ENCODE results near the gene GPR32. TPM values are rescaled to one million over a fixed set of nuclear protein-coding genes. Genes with fewer than 3 reads are reported as not detected.
"Not testable (repeated sequence)": the region's sequence is repeated elsewhere in the genome, so short reads cannot be mapped to it uniquely, and the experiment has no call there.

Gene GPR32
- total and polyA plus RNA-seq, 2 experiments from 2014 or later, result not detected

DNA sequence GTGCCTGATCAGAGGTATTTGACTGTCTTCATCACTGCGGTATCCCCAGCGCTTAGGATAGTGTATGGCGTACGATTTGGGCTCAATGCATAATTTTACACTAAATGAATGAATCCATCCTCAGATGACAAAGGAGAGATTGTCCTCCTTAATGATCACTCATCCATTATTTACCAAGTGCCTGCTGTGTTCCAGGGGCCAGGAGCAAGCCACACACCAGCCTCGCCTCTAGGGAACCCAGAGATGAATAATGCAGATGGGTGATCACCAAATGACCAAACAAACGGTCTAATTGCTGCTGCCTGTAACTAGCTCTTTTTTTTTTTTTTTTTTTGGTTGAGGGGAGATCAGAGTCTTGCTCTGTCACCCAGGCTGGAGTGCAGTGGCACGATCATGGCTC, 5.9 kb upstream of the GPR32 start:
- H3K4me1 ChIP-seq (ENCODE audit: insufficient read depth), result no peaks in the 10 kb centered on the region
- H3K27me3 ChIP-seq (replicated peaks; ENCODE audit: insufficient read depth), result no peaks in the 10 kb centered on the region; the same call in 1 of the 2 replicates
- no peak overlapping the region for H2AFZ ChIP-seq
- no peaks in the 10 kb centered on the region for H4K20me1 ChIP-seq (ENCODE audit: insufficient read depth)
- in situ Hi-C loops (cut with MboI), result no loop called here
- no peak overlapping the region for H3K4me3 ChIP-seq
- no peak overlapping the region for H3K9ac ChIP-seq
- TF ChIP-seq EZH2phosphoT487 (IDR thresholded peaks at IDR 0.05; ENCODE audit: insufficient read depth, low read depth) (no peak), EZH2 (IDR thresholded peaks at IDR 0.05; ENCODE audit: insufficient read depth, poor library complexity, severe bottlenecking) (no peak)
- H3K79me2 ChIP-seq (ENCODE audit: insufficient read depth), result no peaks in the 10 kb centered on the region
- no peak for DNase-seq
- H3F3A ChIP-seq (ENCODE audit: insufficient read depth), result no peaks in the 10 kb centered on the region
- H3K9me3 ChIP-seq (ENCODE audit: low read depth), result no peaks in the 10 kb centered on the region
- no peaks in the 10 kb centered on the region for H3K9me2 ChIP-seq (ENCODE audit: insufficient read depth)
- H3K27ac ChIP-seq, result no peak overlapping the region
- 54 to 56% methylated on average over 7 of the region's 7 CpGs for WGBS, 2 experiments (ENCODE audit: low coverage in 1 of 2, low lambda C conversion rate in 2 of 2, missing lambda C conversion rate in 2 of 2)
- H3K4me2 ChIP-seq (ENCODE audit: unreplicated experiment), result no peak overlapping the region
- H3K36me3 ChIP-seq (ENCODE audit: low read depth), result no peaks in the 10 kb centered on the region

GRCh38 chr19:50766746-50767145, 3.5 kb upstream of the GPR32 start:
- H2AFZ ChIP-seq; H3K27me3 ChIP-seq (replicated peaks; ENCODE audit: insufficient read depth); H3F3A ChIP-seq (ENCODE audit: insufficient read depth); H3K4me1 ChIP-seq (ENCODE audit: insufficient read depth); H3K4me2 ChIP-seq (ENCODE audit: unreplicated experiment); H3K79me2 ChIP-seq (ENCODE audit: insufficient read depth); H4K20me1 ChIP-seq (ENCODE audit: insufficient read depth); H3K27ac ChIP-seq; H3K4me3 ChIP-seq; H3K9me3 ChIP-seq (ENCODE audit: low read depth); H3K9me2 ChIP-seq (ENCODE audit: insufficient read depth); in situ Hi-C loops (cut with MboI); H3K36me3 ChIP-seq (ENCODE audit: low read depth); H3K9ac ChIP-seq; DNase-seq: not testable (repeated sequence)
- WGBS, 2 experiments (ENCODE audit: low coverage in 1 of 2, low lambda C conversion rate in 2 of 2, missing lambda C conversion rate in 2 of 2), result 45 to 52% methylated on average over 10 to 12 of the region's 12 CpGs

DNA sequence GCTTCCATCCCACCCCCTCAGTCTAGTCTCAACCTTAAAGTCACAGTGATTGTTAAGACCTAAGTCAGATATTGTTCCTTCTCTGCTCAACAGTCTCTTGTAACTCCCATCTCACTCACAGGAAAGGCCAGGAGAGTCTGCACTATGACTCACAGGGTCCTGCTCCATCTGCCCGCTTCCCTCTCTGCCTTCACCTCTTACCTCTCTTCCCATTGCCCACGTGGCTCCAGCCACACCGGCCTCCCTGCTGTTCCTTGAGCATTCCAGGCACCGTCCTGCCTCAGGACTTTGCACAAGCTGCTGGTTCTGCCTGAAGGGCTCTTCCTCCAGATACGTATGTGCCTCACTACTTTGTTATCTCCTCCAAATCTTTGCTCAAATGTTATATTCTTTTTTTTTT, 3.0 kb upstream of the GPR32 start:
- H4K20me1 ChIP-seq (ENCODE audit: insufficient read depth); H3K4me3 ChIP-seq; H3K79me2 ChIP-seq (ENCODE audit: insufficient read depth); H2AFZ ChIP-seq; H3K9me2 ChIP-seq (ENCODE audit: insufficient read depth); H3K36me3 ChIP-seq (ENCODE audit: low read depth); H3F3A ChIP-seq (ENCODE audit: insufficient read depth); H3K9ac ChIP-seq; H3K9me3 ChIP-seq (ENCODE audit: low read depth); H3K4me1 ChIP-seq (ENCODE audit: insufficient read depth); H3K4me2 ChIP-seq (ENCODE audit: unreplicated experiment); H3K27ac ChIP-seq; in situ Hi-C loops (cut with MboI); DNase-seq; H3K27me3 ChIP-seq (replicated peaks; ENCODE audit: insufficient read depth): not testable (repeated sequence)
- 7 to 20% methylated on average over 5 of the region's 5 CpGs for WGBS, 2 experiments (ENCODE audit: low coverage in 1 of 2, low lambda C conversion rate in 2 of 2, missing lambda C conversion rate in 2 of 2)

GRCh38 chr19:50768277-50768676, 2.0 kb upstream of the GPR32 start:
- Histone ChIP-seq H3K36me3 (ENCODE audit: low read depth) (no peaks in the 10 kb centered on the region), H3F3A (ENCODE audit: insufficient read depth) (no peaks in the 10 kb centered on the region), H2AFZ (no peak overlapping the region), H3K9ac (no peak overlapping the region), H4K20me1 (ENCODE audit: insufficient read depth) (no peaks in the 10 kb centered on the region), H3K27ac (no peak overlapping the region), H3K79me2 (ENCODE audit: insufficient read depth) (no peaks in the 10 kb centered on the region), H3K9me2 (ENCODE audit: insufficient read depth) (no peaks in the 10 kb centered on the region), H3K27me3 (replicated peaks; ENCODE audit: insufficient read depth) (no peaks in the 10 kb centered on the region; the same call in 1 of the 2 replicates), H3K4me1 (ENCODE audit: insufficient read depth) (no peaks in the 10 kb centered on the region), H3K4me3 (no peak overlapping the region), H3K9me3 (ENCODE audit: low read depth) (no peaks in the 10 kb centered on the region), H3K4me2 (ENCODE audit: unreplicated experiment) (no peak overlapping the region)
- in situ Hi-C loops (cut with MboI), result no loop called here
- DNase-seq, result no peak
- TF ChIP-seq EZH2 (IDR thresholded peaks at IDR 0.05; ENCODE audit: insufficient read depth, poor library complexity, severe bottlenecking), result no peak
- TF ChIP-seq EZH2phosphoT487 (IDR thresholded peaks at IDR 0.05; ENCODE audit: insufficient read depth, low read depth), result no peak
- WGBS, 2 experiments (ENCODE audit: low coverage in 1 of 2, low lambda C conversion rate in 2 of 2, missing lambda C conversion rate in 2 of 2), result 40 to 49% methylated on average over 5 of the region's 5 CpGs

GRCh38 chr19:50770888-50771287, 624 bp downstream of the GPR32 start:
- no peaks in the 10 kb centered on the region for H3F3A ChIP-seq (ENCODE audit: insufficient read depth)
- H3K79me2 ChIP-seq (ENCODE audit: insufficient read depth), result no peaks in the 10 kb centered on the region
- H3K4me1 ChIP-seq (ENCODE audit: insufficient read depth), result no peaks in the 10 kb centered on the region
- no peaks in the 10 kb centered on the region for H3K9me3 ChIP-seq (ENCODE audit: low read depth)
- H3K27me3 ChIP-seq (replicated peaks; ENCODE audit: insufficient read depth), result peaks cover 6% of the 10 kb centered on the region
- no peak for DNase-seq
- no peak overlapping the region for H2AFZ ChIP-seq
- H3K27ac ChIP-seq, result no peak overlapping the region
- in situ Hi-C loops (cut with MboI), result no loop called here
- H4K20me1 ChIP-seq (ENCODE audit: insufficient read depth), result no peaks in the 10 kb centered on the region
- no peak for TF ChIP-seq EZH2phosphoT487 (IDR thresholded peaks at IDR 0.05; ENCODE audit: insufficient read depth, low read depth)
- no peak for TF ChIP-seq EZH2 (IDR thresholded peaks at IDR 0.05; ENCODE audit: insufficient read depth, poor library complexity, severe bottlenecking)
- no peak overlapping the region for H3K4me2 ChIP-seq (ENCODE audit: unreplicated experiment)
- H3K4me3 ChIP-seq, result no peak overlapping the region
- H3K36me3 ChIP-seq (ENCODE audit: low read depth), result no peaks in the 10 kb centered on the region
- WGBS, 2 experiments (ENCODE audit: low coverage in 1 of 2, low lambda C conversion rate in 2 of 2, missing lambda C conversion rate in 2 of 2), result 54 to 63% methylated on average over 13 of the region's 13 CpGs
- H3K9ac ChIP-seq, result no peak overlapping the region
- H3K9me2 ChIP-seq (ENCODE audit: insufficient read depth), result no peaks in the 10 kb centered on the region
